H9 (cell line): ENCODE data around the gene PHF1. TPM values are rescaled to one million over a fixed set of nuclear protein-coding genes. Genes with fewer than 3 reads are reported as not detected.

Source experiments
- DNase-seq: peaks from one replicate; pipeline ENCODE4 v3.0.0-alpha.2; 2017
- H2AFZ ChIP-seq: one replicate; pipeline ENCODE4 v1.6.1; 2013; ENCODE audit warnings: mild to moderate bottlenecking, low read length, control low read depth, moderate library complexity
- H2AK5ac ChIP-seq: 2 replicates; pipeline ENCODE4 v1.6.1; 2013; ENCODE audit warnings: low read length, control low read depth, mixed read lengths; ENCODE audit not compliant: insufficient read length
- H2BK120ac ChIP-seq: one replicate; pipeline ENCODE4 v1.6.1; 2013; ENCODE audit warnings: low read depth, mild to moderate bottlenecking, low read length, control low read depth, inconsistent platforms; ENCODE audit not compliant: poor library complexity, severe bottlenecking
- H2BK12ac ChIP-seq: 2 replicates; pipeline ENCODE4 v1.6.1; 2013; ENCODE audit warnings: low read length, control low read depth, mixed read lengths, low read depth; ENCODE audit not compliant: insufficient read length
- H2BK15ac ChIP-seq: 2 replicates; pipeline ENCODE4 v1.6.1; 2013; ENCODE audit warnings: low read depth, low read length, control low read depth
- H2BK20ac ChIP-seq: one replicate; pipeline ENCODE4 v1.6.1; 2013; ENCODE audit warnings: low read depth, mild to moderate bottlenecking, low read length, control low read depth, inconsistent platforms; ENCODE audit not compliant: poor library complexity, severe bottlenecking
- H2BK5ac ChIP-seq: 2 replicates; pipeline ENCODE4 v1.6.1; 2013; ENCODE audit warnings: low read length, control low read depth, mixed read lengths; ENCODE audit not compliant: insufficient read length
- H3K14ac ChIP-seq: 2 replicates; pipeline ENCODE4 v1.6.1; 2013; ENCODE audit warnings: low read length, control low read depth; ENCODE audit not compliant: insufficient read depth
- H3K18ac ChIP-seq: 2 replicates; pipeline ENCODE4 v1.6.1; 2013; ENCODE audit warnings: low read depth, mild to moderate bottlenecking, mixed read lengths, low read length, control low read depth; ENCODE audit not compliant: insufficient read length
- H3K23ac ChIP-seq: 2 replicates; pipeline ENCODE4 v1.6.1; 2013; ENCODE audit warnings: low read length, control low read depth, mixed read lengths, low read depth; ENCODE audit not compliant: insufficient read length
- H3K23me2 ChIP-seq: 2 replicates; pipeline ENCODE4 v1.6.1; 2013; ENCODE audit warnings: low read depth, mild to moderate bottlenecking, mixed read lengths, low read length, control low read depth; ENCODE audit not compliant: insufficient read length, poor library complexity, severe bottlenecking
- H3K27ac ChIP-seq: 2 replicates; pipeline ENCODE4 v1.5.1; 2013; ENCODE audit warnings: low read length, control low read depth, mixed read lengths, low read depth; ENCODE audit not compliant: insufficient read length
- H3K27me3 ChIP-seq: 2 replicates; pipeline ENCODE4 v1.6.1; 2013; ENCODE audit warnings: low read length, control low read depth, inconsistent platforms; ENCODE audit not compliant: insufficient read depth
- H3K4ac ChIP-seq: 2 replicates; pipeline ENCODE4 v1.6.1; 2013; ENCODE audit warnings: low read depth, mild to moderate bottlenecking, control low read depth, inconsistent platforms, low read length, moderate library complexity
- H3K4me1 ChIP-seq: 2 replicates; pipeline ENCODE4 v1.6.1; 2013; ENCODE audit warnings: low read length, control low read depth, inconsistent platforms; ENCODE audit not compliant: insufficient read depth
- H3K4me2 ChIP-seq: 2 replicates; pipeline ENCODE4 v1.6.1; 2013; ENCODE audit warnings: low read length, control low read depth, mixed read lengths; ENCODE audit not compliant: insufficient read length, insufficient read depth
- H3K56ac ChIP-seq: 2 replicates; pipeline ENCODE4 v1.6.1; 2013; ENCODE audit warnings: low read depth, mild to moderate bottlenecking, mixed read lengths, low read length, control low read depth; ENCODE audit not compliant: insufficient read length
- H3K79me1 ChIP-seq: 2 replicates; pipeline ENCODE4 v1.6.1; 2013; ENCODE audit warnings: low read depth, mild to moderate bottlenecking, moderate library complexity, low read length, control low read depth, inconsistent platforms; ENCODE audit not compliant: insufficient read depth, poor library complexity, severe bottlenecking
- H3K79me2 ChIP-seq: 2 replicates; pipeline ENCODE4 v1.6.1; 2013; ENCODE audit warnings: low read length, control low read depth, inconsistent platforms; ENCODE audit not compliant: insufficient read depth
- H3K9ac ChIP-seq: 2 replicates; pipeline ENCODE4 v1.6.1; 2013; ENCODE audit warnings: low read length, control low read depth, mixed read lengths; ENCODE audit not compliant: insufficient read length; ENCODE audit errors: extremely low read depth
- H3K9me3 ChIP-seq: one replicate; pipeline ENCODE4 v1.6.1; 2013; ENCODE audit warnings: low read depth, low read length, inconsistent platforms; ENCODE audit not compliant: control insufficient read depth
- H3T11ph ChIP-seq: one replicate; pipeline ENCODE4 v1.6.1; 2013; ENCODE audit warnings: mild to moderate bottlenecking, low read length, control low read depth, inconsistent platforms
- H4K20me1 ChIP-seq: one replicate; pipeline ENCODE4 v1.6.1; 2013; ENCODE audit not compliant: control insufficient read depth, insufficient read length, insufficient read depth
- H4K5ac ChIP-seq: 2 replicates; pipeline ENCODE4 v1.6.1; 2013; ENCODE audit warnings: low read depth, mild to moderate bottlenecking, mixed read lengths, low read length, control low read depth; ENCODE audit not compliant: insufficient read length
- H4K8ac ChIP-seq: replicated peaks from 2 replicates; pipeline ENCODE4 v1.6.1; 2013; ENCODE audit warnings: low read length, control low read depth, mixed read lengths, low read depth; ENCODE audit not compliant: insufficient read length
- H4K91ac ChIP-seq: 2 replicates; pipeline ENCODE4 v1.6.1; 2013; ENCODE audit warnings: low read depth, mild to moderate bottlenecking, moderate library complexity, mixed read lengths, low read length, control low read depth; ENCODE audit not compliant: insufficient read length
- H3K27ac Mint-ChIP-seq, 3 experiments: 2 replicates in 2 of 3; 3 replicates in 1 of 3; pipeline ENCODE4 v1.8.0; 2020 to 2021; ENCODE audit warnings: mixed read lengths in 3 of 3, mild to moderate bottlenecking in 1 of 3, moderate library complexity in 1 of 3
- H3K27me3 Mint-ChIP-seq: 2 replicates; pipeline ENCODE4 v1.8.0; 2021; ENCODE audit warnings: low read depth, mild to moderate bottlenecking, moderate library complexity, mixed read lengths
- H3K36me3 Mint-ChIP-seq, 3 experiments: 2 replicates in 2 of 3; 3 replicates in 1 of 3; pipeline ENCODE4 v1.8.0; 2020 to 2021; ENCODE audit warnings: low read depth in 3 of 3, mixed read lengths in 3 of 3; ENCODE audit not compliant: insufficient read depth in 1 of 3
- H3K4me1 Mint-ChIP-seq, 2 experiments: 2 replicates each; pipeline ENCODE4 v1.8.0; 2020; ENCODE audit warnings: mixed read lengths in 2 of 2
- H3K4me3 Mint-ChIP-seq, 2 experiments: 2 replicates in 1 of 2; 3 replicates in 1 of 2; pipeline ENCODE4 v1.8.0; 2020 to 2021; ENCODE audit warnings: mild to moderate bottlenecking in 2 of 2, mixed read lengths in 2 of 2, moderate library complexity in 1 of 2
- H3K9me3 Mint-ChIP-seq, 2 experiments: 2 replicates in 1 of 2; 3 replicates in 1 of 2; pipeline ENCODE4 v1.8.0; 2020; ENCODE audit warnings: mild to moderate bottlenecking in 2 of 2, mixed read lengths in 2 of 2, moderate library complexity in 1 of 2
- WGBS: extraction: QIAGEN DNeasy Blood & Tissue Kit; methylation state at CpG from one replicate; pipeline ENCODE4 v1.1.7; 2013; ENCODE audit warnings: missing lambda C conversion rate, low lambda C conversion rate, mixed read lengths; ENCODE audit not compliant: insufficient read length; ENCODE audit errors: extremely low coverage; 5-methylcytosine and 5-hydroxymethylcytosine counted together
- microRNA-seq: library from miRNA; unstranded; fragments of <30 nt; microRNA quantifications from one replicate; pipeline ENCODE4, GENCODE V29; 2020; ENCODE audit warnings: borderline microRNAs expressed
- total RNA-seq: library from RNA; stranded (reverse); gene quantifications from 2 replicates; pipeline ENCODE4 v1.2.1, GENCODE V29; 2021
- TF ChIP-seq, protein P1 (sequence below): fragments of 200-600 bp; sonication (generic); conservative IDR thresholded peaks from 3 replicates; pipeline ENCODE4 v1.8.0; 2021; ENCODE audit warnings: antibody characterized with exemption, mild to moderate bottlenecking

PHF1 gene
- total RNA-seq, 1 experiment from 2014 or later, result 56.8 TPM

DNA sequence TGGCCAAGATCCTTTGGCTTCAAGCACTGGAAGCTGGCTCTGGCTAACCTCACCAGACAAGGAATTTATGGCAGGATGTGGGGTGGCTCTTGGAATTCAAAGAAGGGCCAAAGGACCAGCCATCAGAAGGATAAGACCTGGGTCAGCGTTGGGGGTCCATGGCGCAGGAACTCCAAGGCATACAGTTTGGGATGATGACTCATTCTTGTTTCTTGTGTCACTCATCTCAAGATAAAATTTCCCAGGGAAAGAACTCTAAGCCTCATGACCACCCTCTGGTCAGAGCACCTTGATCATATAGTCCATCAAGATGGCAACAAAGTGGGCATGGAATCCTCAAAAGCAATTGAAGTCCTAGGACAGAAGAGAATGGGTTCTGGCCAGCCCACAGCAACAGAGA lies 48.4 kb downstream of the PHF1 start:
- H3K14ac ChIP-seq, result no peak overlapping the region
- no peak overlapping the region for H3K9ac ChIP-seq
- no peak overlapping the region for H4K5ac ChIP-seq
- Mint-ChIP-seq H3K27ac (no peak overlapping the region), H3K4me1 (peaks cover 7 to 11% of the 10 kb centered on the region in 2 experiments; a peak in 3 of 4 replicates), H3K27me3 (peaks cover 11% of the 10 kb centered on the region; the same call in 1 of the 2 replicates), H3K4me3 (no peak overlapping the region), H3K36me3 (peaks cover 9 to 32% (median 31%) of the 10 kb centered on the region in 3 experiments), H3K9me3 (no peaks in the 10 kb centered on the region)
- peaks cover 4% of the 10 kb centered on the region for H3K23me2 ChIP-seq
- H2BK15ac ChIP-seq, result no peak overlapping the region
- no peak overlapping the region for H4K8ac ChIP-seq
- H2BK12ac ChIP-seq, result no peak overlapping the region
- H3K18ac ChIP-seq, result no peak overlapping the region
- no peaks in the 10 kb centered on the region; the same call in 1 of the 2 replicates for H3K27me3 ChIP-seq
- no peak overlapping the region for H3K4ac ChIP-seq
- H3K27ac ChIP-seq, result no peak overlapping the region
- no peak overlapping the region for H3T11ph ChIP-seq
- DNase-seq, result no peak
- H3K79me2 ChIP-seq, result no peaks in the 10 kb centered on the region
- H4K91ac ChIP-seq, result no peak overlapping the region
- no peaks in the 10 kb centered on the region for H4K20me1 ChIP-seq
- no peaks in the 10 kb centered on the region for H3K79me1 ChIP-seq
- TF ChIP-seq, protein P1, sequence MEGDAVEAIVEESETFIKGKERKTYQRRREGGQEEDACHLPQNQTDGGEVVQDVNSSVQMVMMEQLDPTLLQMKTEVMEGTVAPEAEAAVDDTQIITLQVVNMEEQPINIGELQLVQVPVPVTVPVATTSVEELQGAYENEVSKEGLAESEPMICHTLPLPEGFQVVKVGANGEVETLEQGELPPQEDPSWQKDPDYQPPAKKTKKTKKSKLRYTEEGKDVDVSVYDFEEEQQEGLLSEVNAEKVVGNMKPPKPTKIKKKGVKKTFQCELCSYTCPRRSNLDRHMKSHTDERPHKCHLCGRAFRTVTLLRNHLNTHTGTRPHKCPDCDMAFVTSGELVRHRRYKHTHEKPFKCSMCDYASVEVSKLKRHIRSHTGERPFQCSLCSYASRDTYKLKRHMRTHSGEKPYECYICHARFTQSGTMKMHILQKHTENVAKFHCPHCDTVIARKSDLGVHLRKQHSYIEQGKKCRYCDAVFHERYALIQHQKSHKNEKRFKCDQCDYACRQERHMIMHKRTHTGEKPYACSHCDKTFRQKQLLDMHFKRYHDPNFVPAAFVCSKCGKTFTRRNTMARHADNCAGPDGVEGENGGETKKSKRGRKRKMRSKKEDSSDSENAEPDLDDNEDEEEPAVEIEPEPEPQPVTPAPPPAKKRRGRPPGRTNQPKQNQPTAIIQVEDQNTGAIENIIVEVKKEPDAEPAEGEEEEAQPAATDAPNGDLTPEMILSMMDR, result no peak
- H3K23ac ChIP-seq, result no peak overlapping the region
- no peaks in the 10 kb centered on the region for H3K4me1 ChIP-seq
- H2AK5ac ChIP-seq, result no peak overlapping the region
- no CpG with 5 or more reads among the region's 2 CpGs for WGBS
- no peak overlapping the region for H2AFZ ChIP-seq
- H2BK20ac ChIP-seq, result no peak overlapping the region
- H2BK5ac ChIP-seq, result no peak overlapping the region
- H2BK120ac ChIP-seq, result no peak overlapping the region
- no peaks in the 10 kb centered on the region for H3K9me3 ChIP-seq
- no peak overlapping the region for H3K56ac ChIP-seq
- no peak overlapping the region for H3K4me2 ChIP-seq

Small RNA genes within 50 kb of the gene (microRNA-seq; reads per million reads assigned to microRNA genes)
- not detected for gene MIR5004

Other genes with a start within 250 kb of the PHF1 start
- gene COL11A2, start 218.5 kb upstream of the PHF1 start, total RNA-seq, result 2.0 and 2.3 TPM in 2 replicates
- 14.8 and 16.8 TPM in 2 replicates for gene RXRB, start 210.3 kb upstream of the PHF1 start, total RNA-seq
- 105 and 107 TPM in 2 replicates for gene SLC39A7, start 210.1 kb upstream of the PHF1 start, total RNA-seq
- 5.5 and 7.1 TPM in 2 replicates for gene HSD17B8, start 206.4 kb upstream of the PHF1 start, total RNA-seq
- gene RING1, start 202.5 kb upstream of the PHF1 start, total RNA-seq, result 29.8 and 31.0 TPM in 2 replicates
- gene VPS52, start 139.1 kb upstream of the PHF1 start, total RNA-seq, result 46.9 and 47.1 TPM in 2 replicates
- gene RPS18, start 138.9 kb upstream of the PHF1 start, total RNA-seq, result 3,216 and 3,296 TPM in 2 replicates
- 3.2 and 3.4 TPM in 2 replicates for gene B3GALT4, start 133.9 kb upstream of the PHF1 start, total RNA-seq
- 99.2 and 110 TPM in 2 replicates for gene WDR46, start 121.8 kb upstream of the PHF1 start, total RNA-seq
- gene PFDN6, start 121.4 kb upstream of the PHF1 start, total RNA-seq, result 85.8 and 90.7 TPM in 2 replicates
- 70.5 and 74.3 TPM in 2 replicates for gene RGL2, start 112.1 kb upstream of the PHF1 start, total RNA-seq
- 28.2 and 29.5 TPM in 2 replicates for gene TAPBP, start 96.9 kb upstream of the PHF1 start, total RNA-seq
- gene ZBTB22, start 93.3 kb upstream of the PHF1 start, total RNA-seq, result 8.1 TPM in 2 replicates
- gene DAXX, start 88.1 kb upstream of the PHF1 start, total RNA-seq, result 80.2 and 80.4 TPM in 2 replicates
- gene KIFC1, start 19.2 kb upstream of the PHF1 start, total RNA-seq, result 73.1 and 73.8 TPM in 2 replicates
- 257 and 264 TPM in 2 replicates for gene CUTA, start 7.1 kb downstream of the PHF1 start, total RNA-seq
- 111 and 121 TPM in 2 replicates for gene SYNGAP1, start 9.1 kb downstream of the PHF1 start, total RNA-seq
- 48.1 and 53.1 TPM in 2 replicates for gene ZBTB9, start 43.6 kb downstream of the PHF1 start, total RNA-seq
- 40.0 and 41.4 TPM in 2 replicates for gene BAK1, start 169.3 kb downstream of the PHF1 start, total RNA-seq
- gene ITPR3, start 210.3 kb downstream of the PHF1 start, total RNA-seq, result 39.1 and 40.3 TPM in 2 replicates